Stimulated activated CD4-positive, alpha-beta T cell treated with anti-CD3 and anti-CD28 coated beads, Interleukin-15, amount 100 ng/mL, for 24 hours (primary cell): ENCODE results near the gene LPIN3.

Experiments used
- DNase-seq: peaks from one replicate; pipeline ENCODE4 v3.0.0-alpha.2; 2020

The LPIN3 gene

GRCh38 chr20:41350408-41350962 is 9.9 kb downstream of the LPIN3 start:
- no peak for DNase-seq

GRCh38 chr20:41352106-41352505 is 11.5 kb downstream of the LPIN3 start:
- DNase-seq: no peak

- DNase-seq: no peak
These were observed 12.0 kb downstream of the LPIN3 start for GRCh38 chr20:41352666-41353065.

- DNase-seq: no peak
These were observed 12.9 kb downstream of the LPIN3 start for GRCh38 chr20:41353530-41353929.

- DNase-seq: no peak
These were observed 14.6 kb downstream of the LPIN3 start for GRCh38 chr20:41355192-41355591.

- no peak for DNase-seq
These were observed 15.1 kb downstream of the LPIN3 start for GRCh38 chr20:41355598-41356203.

GRCh38 chr20:41356951-41357350 is 16.3 kb downstream of the LPIN3 start:
- no peak for DNase-seq

- no peak for DNase-seq
These were observed 17.0 kb downstream of the LPIN3 start for GRCh38 chr20:41357424-41358163.

GRCh38 chr20:41358230-41358629 is 17.6 kb downstream of the LPIN3 start:
- DNase-seq: no peak

- no peak for DNase-seq
These were observed 18.1 kb downstream of the LPIN3 start for GRCh38 chr20:41358717-41359116.

- no peak for DNase-seq
These were observed 19.0 kb downstream of the LPIN3 start for GRCh38 chr20:41359541-41360011.

- DNase-seq: no peak
These were observed 20.5 kb downstream of the LPIN3 start for GRCh38 chr20:41360831-41361756.

- no peak for DNase-seq
These were observed 21.4 kb downstream of the LPIN3 start for GRCh38 chr20:41361757-41362747.

GRCh38 chr20:41362748-41363140 is 22.1 kb downstream of the LPIN3 start:
- DNase-seq: no peak

GRCh38 chr20:41363601-41364000 is 23.0 kb downstream of the LPIN3 start:
- DNase-seq: no peak

GRCh38 chr20:41364236-41364855 is 23.7 kb downstream of the LPIN3 start:
- no peak for DNase-seq

GRCh38 chr20:41364967-41365765 is 24.5 kb downstream of the LPIN3 start:
- no peak for DNase-seq

GRCh38 chr20:41365777-41366545 is 25.3 kb downstream of the LPIN3 start:
- DNase-seq: no peak

GRCh38 chr20:41366546-41367392 is 26.1 kb downstream of the LPIN3 start, which contains the start of gene EMILIN3:
Gene EMILIN3 (minus strand): TSS chr20:41366818. CDS start chr20:41366634, 184 bp downstream.
- DNase-seq: no peak
